MM.1S (cell line): ENCODE results near the gene TUBGCP2.

Experiments
- DNase-seq: peaks from one replicate; pipeline ENCODE4 v3.0.0-alpha.2; 2015
- H2AFZ ChIP-seq: fragments of 300-600 bp; sonication (generic); 2 replicates; pipeline ENCODE4 v1.6.0; 2016; ENCODE audit warnings: antibody characterized with exemption, low read length
- H3F3A ChIP-seq: fragments of 300-600 bp; sonication (generic); 2 replicates; pipeline ENCODE4 v1.6.1; 2016; ENCODE audit warnings: mild to moderate bottlenecking, antibody characterized with exemption, low read length, moderate library complexity, mixed read lengths; ENCODE audit not compliant: insufficient read depth
- H3K27ac ChIP-seq: fragments of 300-600 bp; sonication (generic); 2 replicates; pipeline ENCODE4 v1.5.1; 2016; ENCODE audit warnings: mild to moderate bottlenecking, low read length
- H3K27me3 ChIP-seq: fragments of 300-600 bp; sonication (generic); replicated peaks from 2 replicates; pipeline ENCODE4 v1.6.0; 2016; ENCODE audit warnings: low read length; ENCODE audit not compliant: insufficient read depth
- H3K36me3 ChIP-seq: fragments of 300-600 bp; sonication (generic); replicated peaks from 2 replicates; pipeline ENCODE4 v1.6.1; 2016; ENCODE audit warnings: mild to moderate bottlenecking, low read length, mixed read lengths; ENCODE audit not compliant: insufficient read depth
- H3K4me1 ChIP-seq: fragments of 300-600 bp; sonication (generic); 2 replicates; pipeline ENCODE4 v1.6.1; 2016; ENCODE audit warnings: low read length, mixed read lengths
- H3K4me2 ChIP-seq: fragments of 300-600 bp; sonication (generic); 2 replicates; pipeline ENCODE4 v1.6.0; 2016; ENCODE audit warnings: low read depth, low read length
- H3K4me3 ChIP-seq: fragments of 300-600 bp; sonication (generic); 2 replicates; pipeline ENCODE4 v1.5.1; 2016; ENCODE audit warnings: low read length, mixed read lengths
- H3K79me2 ChIP-seq: fragments of 300-600 bp; sonication (generic); 2 replicates; pipeline ENCODE4 v1.6.1; 2016; ENCODE audit warnings: mixed run types, low read length, mixed read lengths
- H3K9ac ChIP-seq: fragments of 300-600 bp; sonication (generic); 2 replicates; pipeline ENCODE4 v1.6.1; 2016; ENCODE audit warnings: low read length, mixed read lengths
- H3K9me2 ChIP-seq: fragments of 300-600 bp; sonication (generic); replicated peaks from 2 replicates; pipeline ENCODE4 v1.6.1; 2016; ENCODE audit warnings: mild to moderate bottlenecking, low read length, mixed read lengths; ENCODE audit not compliant: insufficient read depth
- H3K9me3 ChIP-seq: fragments of 300-600 bp; sonication (generic); replicated peaks from 2 replicates; pipeline ENCODE4 v1.6.1; 2016; ENCODE audit warnings: mild to moderate bottlenecking, low read length, mixed read lengths; ENCODE audit not compliant: insufficient read depth
- H4K20me1 ChIP-seq: fragments of 300-600 bp; sonication (generic); 2 replicates; pipeline ENCODE4 v1.6.1; 2016; ENCODE audit warnings: mild to moderate bottlenecking, low read length, moderate library complexity, mixed read lengths; ENCODE audit not compliant: insufficient read depth
- CTCF ChIP-seq: fragments of 300-600 bp; sonication (generic); IDR thresholded peaks from 2 replicates; pipeline ENCODE4 v1.5.1; 2016; ENCODE audit warnings: antibody characterized with exemption, low read length, mixed read lengths
- EZH2 ChIP-seq: fragments of 300-600 bp; sonication (generic); optimal IDR thresholded peaks from 2 replicates; pipeline ENCODE3; 2017; ENCODE audit warnings: low read depth, mild to moderate bottlenecking, antibody characterized with exemption, low read length, mixed read lengths
- EZH2phosphoT487 ChIP-seq: fragments of 300-600 bp; sonication (generic); IDR thresholded peaks from 2 replicates; pipeline ENCODE4 v1.6.1; 2018; ENCODE audit warnings: antibody characterized with exemption, low read length

Gene TUBGCP2

GRCh38 chr10:133329491-133330202 lies 21.0 kb upstream of the TUBGCP2 start:
- peak overlapping the region; percentile 50; the same call in 1 of the 2 replicates for H3K4me3 ChIP-seq
- no peaks in the 10 kb centered on the region for H4K20me1 ChIP-seq
- no peaks in the 10 kb centered on the region for H3K9me2 ChIP-seq
- peaks cover 73% of the 10 kb centered on the region for H3K27me3 ChIP-seq
- no peaks in the 10 kb centered on the region for H3K36me3 ChIP-seq
- no peak overlapping the region for H3K27ac ChIP-seq
- peak; percentile 91 for TF ChIP-seq CTCF
- TF ChIP-seq EZH2: no peak
- H3K79me2 ChIP-seq: no peaks in the 10 kb centered on the region
- H3K4me1 ChIP-seq: no peaks in the 10 kb centered on the region
- no peaks in the 10 kb centered on the region for H3F3A ChIP-seq
- H3K4me2 ChIP-seq: peak overlapping the region; percentile 92
- no peaks in the 10 kb centered on the region for H3K9me3 ChIP-seq
- no peak overlapping the region for H3K9ac ChIP-seq
- peak; percentile 84 for DNase-seq
- H2AFZ ChIP-seq: 0 out of 2 replicates have a peak overlapping the region, but pooled peaks have one; percentile 58

- TF ChIP-seq CTCF: no peak
- TF ChIP-seq EZH2phosphoT487: no peak
- TF ChIP-seq EZH2: no peak
- no peak for DNase-seq
- H3K4me2 ChIP-seq: no peak overlapping the region
- H3K4me3 ChIP-seq: no peak overlapping the region
- H3K27me3 ChIP-seq: peaks cover 71% of the 10 kb centered on the region
- no peak overlapping the region for H2AFZ ChIP-seq
- H3K36me3 ChIP-seq: no peaks in the 10 kb centered on the region
- no peaks in the 10 kb centered on the region for H3K4me1 ChIP-seq
- no peaks in the 10 kb centered on the region for H4K20me1 ChIP-seq
- no peak overlapping the region for H3K9ac ChIP-seq
- H3K9me2 ChIP-seq: no peaks in the 10 kb centered on the region
- H3K79me2 ChIP-seq: no peaks in the 10 kb centered on the region
- no peaks in the 10 kb centered on the region for H3F3A ChIP-seq
- H3K27ac ChIP-seq: no peak overlapping the region
- no peaks in the 10 kb centered on the region for H3K9me3 ChIP-seq
Observed at GRCh38 chr10:133328358-133329343, 20.0 kb upstream of the TUBGCP2 start.

- Histone ChIP-seq H3K36me3 (no peaks in the 10 kb centered on the region), H3K9ac (no peak overlapping the region), H3K4me2 (no peak overlapping the region), H3K27ac (no peak overlapping the region), H3K9me2 (no peaks in the 10 kb centered on the region), H4K20me1 (no peaks in the 10 kb centered on the region), H3F3A (no peaks in the 10 kb centered on the region), H2AFZ (no peak overlapping the region), H3K9me3 (no peaks in the 10 kb centered on the region), H3K79me2 (no peaks in the 10 kb centered on the region), H3K27me3 (peaks cover 68% of the 10 kb centered on the region), H3K4me3 (no peak overlapping the region), H3K4me1 (no peaks in the 10 kb centered on the region)
- TF ChIP-seq EZH2phosphoT487 (no peak), EZH2 (no peak), CTCF (no peak)
- no peak for DNase-seq
Observed at GRCh38 chr10:133327651-133328357, 19.1 kb upstream of the TUBGCP2 start.
